ENCODE data around the gene DOCK9.

GRCh38 chr13:98771838-98772611 lies 205.8 kb downstream of the DOCK9 start:
- no peak for TF ChIP-seq CTCF (IDR thresholded peaks at IDR 0.05; ENCODE audit: poor library complexity)
- no peak for TF ChIP-seq EZH2 (IDR thresholded peaks at IDR 0.05; ENCODE audit: borderline replicate concordance)
- no peak for TF ChIP-seq EZH2phosphoT487 (IDR thresholded peaks at IDR 0.05; ENCODE audit: low read depth, severe bottlenecking, unreplicated experiment)

All from hepatocyte (in vitro differentiated cells).